GM21619 (cell line): ENCODE measurements around the gene ZNF354C.

ENCODE experiments used
- ATAC-seq: cut with Tn5 transposase; IDR thresholded peaks from one replicate; pipeline ENCODE4 v1.9.1; 2021; ENCODE audit not compliant: unreplicated experiment

The ZNF354C gene

DNA sequence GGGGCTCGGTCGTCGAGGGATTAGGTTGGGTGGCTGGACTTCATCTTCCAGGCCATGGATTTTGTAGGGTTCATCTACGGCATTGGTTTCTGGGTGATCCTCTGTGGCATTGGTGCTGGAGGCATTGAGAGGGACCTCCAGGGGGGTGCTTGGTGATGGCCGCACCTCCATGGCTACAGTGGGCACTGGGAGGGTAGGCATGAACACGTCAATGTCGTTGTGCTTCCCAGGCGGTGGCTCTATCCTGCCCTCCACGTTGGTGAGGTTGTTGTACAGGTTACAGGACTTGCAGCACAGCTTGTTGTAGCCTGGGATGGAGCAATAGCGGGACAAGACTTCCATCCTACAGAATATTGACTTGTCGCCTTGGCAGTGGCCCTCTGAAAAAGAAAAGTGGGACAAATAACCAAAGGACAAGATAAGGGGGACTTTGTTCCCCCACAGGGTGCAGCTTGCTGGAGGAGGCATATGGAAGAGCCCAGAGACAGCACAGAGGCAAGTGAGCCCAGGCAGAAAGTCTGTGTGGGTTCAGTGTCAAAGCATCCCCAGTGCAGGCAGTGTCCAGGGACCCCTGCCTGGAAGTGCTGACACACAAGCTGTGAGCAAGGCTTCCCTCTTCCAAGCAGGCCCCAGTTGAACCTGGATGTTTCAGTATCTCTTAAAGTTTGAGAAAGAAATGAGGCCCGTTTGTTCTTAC lies 53.9 kb downstream of the ZNF354C start:
- ATAC-seq = no peak

DNA sequence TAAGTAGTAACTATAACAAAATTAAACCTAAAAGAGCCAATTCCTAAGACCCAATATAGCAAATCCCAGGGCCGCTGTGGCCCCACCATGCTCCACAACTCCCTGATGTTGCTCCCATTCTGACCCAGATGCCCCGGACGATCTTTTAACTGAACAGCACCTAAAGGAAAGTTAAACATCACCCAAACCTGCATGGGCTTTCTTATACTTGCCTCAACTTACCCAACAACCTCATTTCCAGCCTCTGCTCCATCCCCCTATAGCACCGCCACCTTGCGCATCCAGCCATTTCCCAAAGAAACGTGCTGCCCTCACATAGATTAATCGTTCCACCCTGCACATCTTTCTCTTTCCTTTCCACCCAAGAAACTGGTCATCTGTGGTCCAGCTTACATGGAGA lies 54.6 kb downstream of the ZNF354C start:
- no peak for ATAC-seq

DNA sequence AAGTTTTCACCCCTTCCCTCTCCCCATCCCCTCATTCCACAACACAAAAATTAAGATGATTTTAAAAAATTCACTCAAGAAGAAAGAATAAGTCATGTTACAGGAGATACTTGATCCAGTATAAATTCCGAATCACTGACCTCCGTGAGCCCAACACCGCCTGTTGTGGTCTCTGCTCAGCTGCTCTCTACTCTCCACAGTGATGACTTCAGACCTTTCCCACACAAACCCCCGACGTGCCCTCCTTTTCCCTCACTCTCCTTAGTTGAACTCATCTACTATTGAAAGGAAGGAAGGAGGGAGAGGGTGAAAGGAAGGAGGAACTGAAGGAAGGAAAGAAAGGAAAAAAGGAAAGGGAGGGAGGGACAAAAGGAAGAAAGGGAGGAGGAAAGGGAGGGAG lies 55.1 kb downstream of the ZNF354C start:
- ATAC-seq = no peak

DNA sequence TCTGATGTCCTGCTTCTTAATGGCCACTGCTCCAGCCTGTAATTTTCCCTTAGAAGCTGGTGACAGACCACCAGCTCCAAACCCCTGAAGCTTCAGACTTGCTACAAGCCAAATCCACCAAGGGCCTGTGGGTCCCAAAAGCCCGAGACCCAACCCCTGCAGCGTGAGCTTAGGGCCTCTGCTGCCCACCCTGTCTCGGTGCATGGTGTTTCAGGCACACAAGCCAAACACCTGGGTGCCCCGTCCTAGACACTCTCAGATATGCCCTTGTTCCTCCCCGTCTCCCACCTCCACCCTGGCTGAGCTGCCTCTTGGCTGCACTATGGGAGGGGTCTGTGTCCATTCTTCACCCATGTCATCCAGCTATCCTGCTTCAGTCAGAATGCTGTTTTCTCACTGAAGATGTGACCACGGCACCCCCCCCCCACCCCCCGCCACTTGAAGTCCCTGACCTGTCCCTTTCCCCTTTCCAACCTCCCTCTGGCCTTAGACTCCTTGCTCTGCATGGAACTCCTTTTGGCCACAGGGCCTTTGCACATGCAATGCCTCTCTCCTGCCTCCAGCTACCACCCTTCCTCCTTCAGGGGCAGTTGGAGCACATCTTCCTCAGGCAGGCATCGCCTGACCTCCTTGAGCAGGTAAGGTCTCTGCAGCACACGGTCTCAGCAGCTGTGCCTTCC lies 55.8 kb downstream of the ZNF354C start:
- ATAC-seq = no peak

DNA sequence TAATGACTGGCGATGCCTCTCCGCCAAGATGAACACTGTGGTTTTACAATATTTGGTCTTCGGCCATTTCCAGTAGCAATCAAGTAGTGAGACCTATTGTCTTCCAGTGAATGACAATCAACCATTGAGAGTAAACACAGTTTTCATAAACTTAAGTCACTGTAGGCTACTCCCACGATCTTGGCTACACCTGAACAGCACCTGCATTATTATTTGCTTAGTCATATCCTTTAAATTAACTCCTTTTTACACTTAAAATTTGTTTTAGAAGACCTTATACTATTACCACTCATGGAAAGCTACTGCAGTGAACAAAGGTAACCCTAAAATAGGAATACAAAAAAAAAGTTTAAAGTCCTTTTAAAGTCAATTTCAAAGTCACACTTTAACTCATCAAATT lies 58.2 kb downstream of the ZNF354C start:
- ATAC-seq = no peak

DNA sequence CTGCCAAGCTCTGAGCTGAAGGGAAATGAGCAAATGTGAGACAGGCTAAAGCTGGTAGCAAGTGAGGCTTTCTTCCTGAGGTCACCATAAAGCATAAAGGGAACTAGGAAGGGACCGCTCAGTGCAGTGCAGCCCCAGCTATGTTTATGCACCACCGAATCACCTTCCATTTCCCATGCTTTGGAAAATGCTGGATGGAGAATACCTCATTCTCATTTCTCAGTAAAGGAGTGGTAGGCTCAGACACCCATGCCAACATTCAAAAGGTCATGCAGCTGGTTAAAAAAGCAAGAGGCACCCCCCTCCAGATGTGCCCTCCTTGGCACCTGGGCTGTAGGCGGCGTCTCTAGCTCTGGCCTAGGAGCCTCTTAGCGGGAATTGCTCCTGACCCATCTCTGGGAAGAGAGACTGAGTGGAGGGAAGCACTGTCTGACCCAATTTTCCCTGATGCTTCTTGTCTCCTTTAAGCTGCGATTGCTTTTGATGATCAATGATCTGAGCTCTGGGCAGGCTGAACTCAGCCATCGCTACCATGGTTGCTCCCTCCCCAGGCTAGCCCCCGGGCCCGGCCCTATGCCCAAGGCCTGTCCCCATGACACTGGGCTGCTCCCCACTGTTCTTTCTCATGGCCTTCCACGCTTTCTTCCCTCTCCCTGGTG lies 58.7 kb downstream of the ZNF354C start:
- no peak for ATAC-seq

DNA sequence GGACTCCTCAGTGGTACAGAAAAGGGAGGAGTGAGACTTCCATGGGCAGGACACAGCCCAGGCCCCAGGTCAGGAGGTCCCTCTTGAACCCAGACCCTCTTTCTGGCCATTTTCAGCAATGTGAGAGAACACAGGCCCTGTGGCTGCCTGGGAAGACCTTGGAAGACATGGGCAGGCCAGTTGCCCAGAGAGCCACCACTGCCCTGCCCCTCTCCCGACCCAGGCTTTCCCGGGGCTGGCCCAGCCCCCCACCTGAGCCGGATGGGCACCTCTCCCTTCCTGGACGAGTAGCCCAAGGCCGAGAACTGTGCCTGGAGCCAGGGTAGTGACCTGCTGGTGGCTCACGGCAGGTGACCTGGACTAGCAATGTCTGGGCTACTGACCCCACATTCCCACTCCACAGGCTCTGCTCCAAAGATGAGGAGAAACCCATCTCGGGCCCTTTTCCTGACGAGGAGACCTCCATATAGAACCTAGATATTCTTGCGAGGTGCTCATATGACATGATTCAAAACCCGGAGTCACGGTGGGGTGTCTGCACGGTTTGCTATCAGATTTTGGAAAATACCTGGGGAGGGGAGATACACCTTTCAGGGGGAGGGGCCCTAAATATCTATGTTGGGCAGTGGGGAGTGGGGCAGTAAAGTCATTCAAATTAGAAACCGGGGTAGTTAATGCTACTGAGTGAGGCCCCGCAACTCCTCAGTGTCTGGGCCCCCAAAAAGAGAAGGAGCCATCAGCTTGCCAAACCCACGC lies 59.4 kb downstream of the ZNF354C start:
- no peak for ATAC-seq

DNA sequence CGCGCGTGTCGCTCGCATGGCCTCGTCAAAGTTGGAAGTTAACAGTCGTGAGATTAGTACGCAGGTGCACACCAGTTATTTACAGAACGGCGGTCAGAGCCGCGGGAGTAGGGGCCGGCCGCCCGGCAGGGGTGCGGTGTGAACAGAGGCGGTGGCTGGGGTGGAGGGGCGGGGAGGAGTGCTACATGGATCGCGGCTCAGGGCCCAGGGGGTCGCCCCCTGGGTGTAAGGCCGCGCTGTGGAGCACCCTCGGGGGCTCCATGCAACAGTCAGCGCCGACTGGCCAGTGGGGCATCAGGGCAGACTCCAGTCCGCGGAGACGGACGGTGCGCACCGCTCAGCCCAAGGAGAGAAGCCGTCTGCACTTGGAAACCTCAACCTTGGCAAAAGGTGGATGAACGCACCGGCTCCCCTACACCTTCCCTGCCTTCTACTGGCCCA lies 60.3 kb downstream of the ZNF354C start:
- ATAC-seq = no peak

DNA sequence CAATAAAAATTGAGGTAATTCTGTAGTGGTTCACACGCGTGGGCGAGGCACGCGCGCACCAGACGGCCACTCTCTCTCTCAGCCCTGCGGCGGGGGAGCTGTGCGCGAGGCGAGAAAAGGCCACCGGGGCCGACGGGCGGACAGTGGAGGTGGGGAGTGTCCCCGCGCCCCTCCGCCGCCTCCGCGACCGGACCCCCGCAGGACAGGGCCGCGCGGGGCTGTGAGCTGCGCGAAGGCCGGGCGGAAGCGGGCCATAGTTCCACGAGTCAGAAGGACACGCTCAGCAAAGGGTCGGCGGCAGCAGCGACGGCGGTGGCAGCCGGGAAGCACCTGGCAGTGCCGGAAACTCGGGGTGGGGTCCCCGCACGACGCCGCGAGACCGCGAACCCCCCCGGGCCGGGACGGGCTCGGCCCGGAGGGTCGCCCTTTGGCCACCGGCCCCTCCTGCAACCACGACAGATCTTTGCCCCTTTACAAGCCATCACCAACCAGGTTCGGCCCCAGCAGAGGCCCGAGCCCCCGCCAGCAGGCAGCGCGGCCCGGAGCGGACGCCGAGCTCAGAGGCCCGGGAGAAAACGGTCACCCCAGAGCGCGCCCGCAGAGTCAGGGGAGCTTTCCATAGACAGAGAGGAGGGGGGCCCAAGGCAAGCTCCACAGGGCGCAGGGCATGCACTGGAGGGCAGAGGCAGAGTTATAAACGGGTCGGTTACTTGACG lies 60.9 kb downstream of the ZNF354C start:
- ATAC-seq = no peak

DNA sequence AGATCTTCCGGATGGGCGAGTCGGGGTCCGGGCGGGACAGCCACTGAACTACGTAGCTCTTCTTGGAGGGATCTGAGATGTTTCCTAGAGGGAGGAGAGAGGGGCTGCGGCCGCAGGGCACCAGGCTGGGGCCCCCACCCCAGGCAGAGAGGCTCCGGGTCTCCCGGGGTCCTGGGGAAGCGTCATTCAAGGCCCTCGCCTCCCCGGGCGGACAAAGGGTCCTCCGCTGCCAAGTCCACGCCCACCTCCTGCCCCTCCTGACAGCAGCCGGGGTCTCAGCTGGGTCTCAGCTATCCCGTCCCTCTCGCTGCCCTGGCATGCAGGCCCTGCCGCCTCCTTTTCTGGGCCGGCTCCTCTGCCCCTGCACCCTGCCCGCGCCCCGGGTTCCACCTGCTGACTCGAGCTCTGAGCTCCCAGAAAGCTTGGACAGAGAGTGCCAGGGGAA lies 61.5 kb downstream of the ZNF354C start:
- no peak for ATAC-seq

DNA sequence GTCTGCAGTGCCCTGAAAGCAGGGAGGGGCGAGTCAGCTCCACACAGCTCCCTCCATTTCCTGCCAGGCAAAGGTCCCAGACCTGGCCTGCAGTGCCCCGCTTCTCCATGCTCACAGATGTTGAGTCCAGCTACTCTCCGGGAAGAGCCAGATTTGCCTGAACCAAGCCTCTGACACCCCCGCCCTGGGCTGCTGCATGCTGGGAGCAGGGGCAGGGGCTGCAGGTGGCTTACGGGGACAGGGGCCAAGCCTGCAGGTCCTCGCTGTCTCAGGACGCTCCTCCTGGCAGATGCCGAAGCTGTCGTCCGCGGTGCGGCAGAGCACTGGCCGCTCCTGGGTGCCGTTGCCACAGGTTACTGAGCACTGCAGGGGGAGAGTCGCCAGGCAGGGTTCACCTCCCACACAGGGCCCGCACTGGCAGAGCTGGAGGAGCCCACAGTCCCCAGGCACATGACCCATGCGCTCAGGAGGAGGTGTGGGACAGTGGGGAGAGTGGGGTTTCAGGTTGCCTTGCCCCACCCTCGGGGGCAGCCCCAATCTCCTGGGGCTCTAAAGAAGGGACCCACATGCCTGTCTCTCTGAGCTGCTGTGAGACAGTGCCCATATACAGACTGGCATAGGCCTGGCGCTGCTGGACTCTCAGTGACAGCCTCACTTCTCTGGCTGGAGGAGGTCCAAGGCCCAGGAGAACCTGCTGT lies 62.4 kb downstream of the ZNF354C start:
- ATAC-seq = no peak

DNA sequence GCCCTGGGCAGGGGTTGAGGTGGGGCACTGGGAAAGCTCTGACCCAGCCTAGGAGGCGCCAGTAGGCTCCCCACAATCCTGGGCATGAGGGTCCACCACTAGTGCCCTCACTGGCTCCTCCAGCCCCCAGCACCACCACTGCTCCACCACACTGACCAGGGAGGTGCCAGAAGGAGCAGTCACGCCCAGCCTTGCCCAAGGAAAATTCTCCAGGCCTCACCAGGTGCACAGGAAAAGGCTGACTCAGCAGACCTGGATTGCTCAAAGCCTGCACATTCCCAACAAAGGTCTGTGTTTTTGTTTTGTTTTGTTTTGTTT lies 62.9 kb downstream of the ZNF354C start:
- ATAC-seq = no peak

DNA sequence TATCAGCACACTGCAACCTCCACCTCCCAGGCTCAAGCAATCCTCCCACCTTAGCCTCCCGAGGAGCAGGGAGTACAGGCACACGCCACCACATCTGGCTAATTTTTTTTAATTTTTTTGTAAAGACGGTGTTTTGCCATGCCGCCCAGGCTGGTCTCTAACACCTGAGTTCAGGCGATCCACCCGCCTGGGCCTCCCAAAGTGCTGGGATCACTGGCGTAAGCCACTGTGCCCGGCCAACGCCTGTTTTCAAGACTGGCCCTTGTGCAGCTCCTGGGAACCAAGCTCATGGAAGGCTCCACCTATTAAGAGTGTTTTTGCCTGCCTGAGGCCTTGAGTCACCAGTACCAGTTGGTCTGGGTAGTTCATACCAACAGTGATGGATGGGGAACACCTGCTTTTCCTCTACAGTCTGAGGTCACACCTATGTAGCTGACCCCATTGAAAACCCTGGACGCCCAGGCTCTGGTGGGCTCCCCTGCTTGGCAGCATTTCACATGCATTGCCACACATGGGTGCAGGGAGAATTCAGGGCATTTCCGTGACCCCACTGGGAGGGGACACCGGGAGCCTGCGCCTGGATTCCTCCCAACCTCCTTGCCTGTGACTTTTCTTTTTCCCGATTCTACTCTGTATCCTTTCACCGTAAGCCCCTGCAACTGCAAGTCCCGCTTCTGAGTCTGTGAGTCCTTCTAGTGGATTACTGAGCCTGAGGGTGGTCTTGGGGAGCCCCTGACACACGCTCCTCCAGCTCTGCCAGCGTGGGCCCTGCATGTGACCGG lies 63.5 kb downstream of the ZNF354C start:
- ATAC-seq = no peak

DNA sequence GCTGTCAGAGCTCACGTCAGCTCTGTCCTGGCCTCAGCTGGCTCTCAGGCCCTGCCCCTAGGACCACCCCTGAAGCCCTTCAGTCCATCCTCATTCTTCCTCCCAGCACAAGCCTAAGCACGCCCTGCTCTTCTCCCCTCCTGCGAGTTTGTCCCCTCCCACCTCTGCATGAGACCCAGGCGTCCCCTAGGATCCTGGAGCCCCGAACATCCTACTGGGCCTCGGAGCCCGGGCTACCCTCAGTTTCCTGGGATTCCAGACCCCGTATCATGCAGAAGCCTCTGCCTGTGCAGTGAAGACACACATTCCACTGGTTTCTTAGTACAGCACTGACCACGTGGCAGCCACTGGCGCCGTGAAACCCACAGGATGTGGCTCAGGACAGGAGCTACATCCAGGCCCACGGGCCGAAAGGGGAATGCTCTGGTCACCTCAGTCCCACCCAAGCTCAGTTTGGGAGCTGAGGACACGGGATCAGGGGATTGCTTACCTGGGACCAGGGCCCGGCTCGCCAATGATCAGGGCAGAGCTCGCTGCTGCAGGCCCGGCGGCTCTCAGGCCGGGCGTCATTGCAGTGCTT lies 64.2 kb downstream of the ZNF354C start:
- no peak for ATAC-seq

DNA sequence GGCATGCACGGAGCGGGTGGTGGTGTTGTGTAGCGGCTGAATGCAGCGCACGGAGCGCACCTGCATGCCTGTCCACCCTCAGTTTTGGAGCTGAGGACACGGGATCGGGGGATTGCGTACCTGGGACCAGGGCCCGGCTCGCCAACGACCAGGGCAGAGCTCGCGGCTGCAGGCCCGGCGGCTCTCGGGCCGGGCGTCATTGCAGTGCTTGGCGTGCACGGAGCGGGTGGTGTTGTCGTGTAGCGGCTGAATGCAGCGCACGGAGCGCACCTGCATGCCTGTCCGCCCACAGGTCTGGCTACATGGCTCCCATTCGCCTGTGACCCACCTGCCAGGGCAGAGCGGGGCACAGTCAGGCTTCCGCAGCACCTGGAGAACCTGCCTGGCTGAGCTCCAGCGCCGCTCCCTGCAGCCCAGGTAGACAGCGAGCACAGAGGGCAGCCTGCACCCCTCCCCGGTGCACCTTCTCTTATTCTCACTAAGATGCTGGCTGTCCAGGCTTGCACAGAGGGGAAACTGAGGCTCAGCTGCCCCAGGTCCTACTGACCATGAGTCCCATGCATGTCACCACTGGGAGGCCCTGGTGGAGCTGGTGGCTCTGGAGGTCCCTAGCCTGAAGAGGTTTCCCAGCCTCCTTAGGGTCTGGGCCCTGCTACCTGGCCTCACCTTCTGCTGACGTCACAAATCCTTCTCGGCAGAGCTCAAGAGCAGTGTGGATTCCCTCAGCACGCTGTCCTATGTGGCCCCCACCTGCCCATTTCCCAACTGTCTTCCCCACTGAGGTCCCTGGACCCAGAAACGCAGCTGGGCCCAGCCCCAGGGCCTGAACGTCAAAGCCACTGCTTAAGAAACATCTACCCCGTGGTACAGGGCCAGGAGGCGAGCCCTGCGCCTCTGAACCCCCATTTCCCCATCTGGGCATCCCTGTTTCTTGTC lies 64.9 kb downstream of the ZNF354C start:
- no peak for ATAC-seq

DNA sequence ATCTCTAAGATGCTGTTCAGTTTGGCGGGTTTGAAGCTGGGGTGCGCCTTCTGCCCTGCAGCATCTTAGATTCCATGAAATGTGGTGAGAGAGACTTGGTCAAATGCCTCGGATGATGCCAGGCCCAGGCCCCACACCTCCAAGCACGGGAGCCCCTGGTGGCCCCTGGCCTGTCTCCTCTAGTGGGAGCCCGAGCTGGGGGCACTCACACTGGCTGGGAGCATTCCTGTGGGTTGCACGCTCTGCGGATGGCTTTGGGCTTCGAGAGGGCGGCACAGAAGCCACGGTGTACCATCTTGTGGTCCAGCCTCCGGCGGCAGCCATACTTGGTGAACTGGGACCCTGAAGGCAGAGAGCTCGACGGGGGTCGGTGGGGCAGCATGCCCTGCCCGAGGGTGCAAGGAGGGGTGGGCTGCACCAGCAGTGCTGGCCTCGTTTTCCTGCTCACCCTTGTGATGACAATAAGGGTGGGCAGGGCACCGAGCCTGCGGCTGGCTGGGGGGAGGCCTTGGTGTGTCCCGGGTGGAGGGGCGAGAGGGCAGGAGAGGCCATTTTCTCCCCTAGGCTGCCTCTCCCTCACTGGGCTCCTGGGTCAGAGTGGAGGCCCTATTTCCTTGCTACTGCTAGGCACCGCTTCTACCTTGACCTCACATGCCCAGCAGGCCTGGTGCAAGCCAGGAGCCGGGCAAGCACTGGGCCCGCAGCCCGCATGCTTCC lies 65.8 kb downstream of the ZNF354C start:
- no peak for ATAC-seq

DNA sequence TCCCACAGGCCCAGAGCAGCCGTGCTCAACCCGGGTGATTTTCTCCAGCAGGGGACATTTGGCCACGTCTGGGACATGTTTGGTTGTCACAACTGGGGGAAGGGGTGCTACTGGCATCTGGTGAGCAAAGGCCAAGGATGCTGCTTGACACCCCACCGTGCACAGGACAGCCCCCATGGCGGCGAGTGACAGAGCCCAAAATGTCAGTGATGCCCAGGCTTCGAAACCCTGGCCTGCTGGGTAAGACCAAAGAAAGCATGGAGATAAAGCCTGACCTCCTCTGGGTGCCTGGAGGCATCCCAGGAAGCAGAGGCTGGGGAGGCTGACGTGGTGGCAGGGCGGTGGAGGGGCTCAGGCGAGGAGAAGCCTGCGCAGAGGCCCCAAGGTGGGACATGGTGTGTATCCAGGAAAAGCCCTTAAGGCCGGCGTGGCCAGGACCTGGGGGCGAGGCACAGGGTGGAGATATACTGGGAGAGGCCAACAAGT lies 66.4 kb downstream of the ZNF354C start:
- ATAC-seq = no peak
